Measurements from ENCODE around the gene GBF1.

DNA sequence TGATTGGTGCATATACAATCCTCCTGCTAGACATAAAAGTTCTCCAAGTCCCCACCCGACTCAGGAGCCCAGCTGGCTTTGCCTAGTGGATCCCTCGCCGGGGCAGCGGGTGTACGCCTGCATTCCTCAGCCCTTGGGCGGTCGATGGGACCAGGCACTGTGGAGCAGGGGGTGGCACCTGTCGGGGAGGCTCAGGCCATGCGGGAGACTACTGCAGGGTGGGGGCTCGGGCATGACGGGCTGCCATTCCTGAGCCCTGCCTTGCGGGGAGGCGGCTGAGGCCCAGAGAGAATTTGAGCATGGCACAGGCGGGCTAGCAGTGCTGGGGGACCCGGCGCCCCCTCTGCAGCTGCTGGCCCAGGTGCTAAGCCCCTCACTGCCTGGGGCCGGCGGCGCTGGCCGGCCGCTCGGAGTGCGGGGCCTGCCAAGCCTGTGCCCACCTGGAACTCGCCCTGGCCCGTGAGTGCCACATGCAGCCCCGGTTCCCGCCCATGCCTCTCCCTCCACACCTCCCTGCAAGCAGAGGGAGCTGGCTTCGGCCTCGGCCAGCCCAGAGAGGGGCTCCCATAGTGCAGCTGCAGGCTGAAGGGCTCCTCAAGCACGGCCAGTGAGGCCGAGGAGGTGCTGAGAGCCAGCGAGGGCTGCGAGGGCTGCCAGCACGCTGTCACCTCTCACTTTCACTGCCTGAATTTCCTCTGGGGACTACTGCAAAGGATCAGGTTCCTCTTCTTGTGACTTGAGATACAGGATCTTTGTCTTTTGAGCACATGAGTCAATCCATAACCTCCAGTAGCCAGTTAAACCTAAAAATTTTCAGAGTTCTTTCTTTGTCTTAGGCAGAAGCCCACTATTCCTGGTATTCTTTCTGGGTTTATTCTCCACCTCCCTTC, 44.3 kb upstream of the GBF1 start:
- TF ChIP-seq ARNT (IDR thresholded peaks at IDR 0.05): no peak
- TF ChIP-seq FOXM1 (IDR thresholded peaks at IDR 0.05; ENCODE audit: borderline replicate concordance): no peak
- TF ChIP-seq L3MBTL2 (conservative IDR thresholded peaks at IDR 0.05): no peak
- no peak for TF ChIP-seq BHLHE40 (IDR thresholded peaks at IDR 0.05; ENCODE audit: borderline replicate concordance)
- TF ChIP-seq SUZ12 (IDR thresholded peaks at IDR 0.05): no peak
- TF ChIP-seq SP1 (IDR thresholded peaks at IDR 0.05): no peak
- no peak for TF ChIP-seq CTBP1 (IDR thresholded peaks at IDR 0.05; ENCODE audit: borderline replicate concordance)
- TF ChIP-seq TARDBP (IDR thresholded peaks at IDR 0.05): no peak
- TF ChIP-seq ZNF384 (IDR thresholded peaks at IDR 0.05): no peak
- TF ChIP-seq FOXK2 (IDR thresholded peaks at IDR 0.05): no peak
